ENCODE data around the gene ABCB6.
A peak's percentile ranks its signal among the peaks of the same experiment; 100 is the strongest.

DNA sequence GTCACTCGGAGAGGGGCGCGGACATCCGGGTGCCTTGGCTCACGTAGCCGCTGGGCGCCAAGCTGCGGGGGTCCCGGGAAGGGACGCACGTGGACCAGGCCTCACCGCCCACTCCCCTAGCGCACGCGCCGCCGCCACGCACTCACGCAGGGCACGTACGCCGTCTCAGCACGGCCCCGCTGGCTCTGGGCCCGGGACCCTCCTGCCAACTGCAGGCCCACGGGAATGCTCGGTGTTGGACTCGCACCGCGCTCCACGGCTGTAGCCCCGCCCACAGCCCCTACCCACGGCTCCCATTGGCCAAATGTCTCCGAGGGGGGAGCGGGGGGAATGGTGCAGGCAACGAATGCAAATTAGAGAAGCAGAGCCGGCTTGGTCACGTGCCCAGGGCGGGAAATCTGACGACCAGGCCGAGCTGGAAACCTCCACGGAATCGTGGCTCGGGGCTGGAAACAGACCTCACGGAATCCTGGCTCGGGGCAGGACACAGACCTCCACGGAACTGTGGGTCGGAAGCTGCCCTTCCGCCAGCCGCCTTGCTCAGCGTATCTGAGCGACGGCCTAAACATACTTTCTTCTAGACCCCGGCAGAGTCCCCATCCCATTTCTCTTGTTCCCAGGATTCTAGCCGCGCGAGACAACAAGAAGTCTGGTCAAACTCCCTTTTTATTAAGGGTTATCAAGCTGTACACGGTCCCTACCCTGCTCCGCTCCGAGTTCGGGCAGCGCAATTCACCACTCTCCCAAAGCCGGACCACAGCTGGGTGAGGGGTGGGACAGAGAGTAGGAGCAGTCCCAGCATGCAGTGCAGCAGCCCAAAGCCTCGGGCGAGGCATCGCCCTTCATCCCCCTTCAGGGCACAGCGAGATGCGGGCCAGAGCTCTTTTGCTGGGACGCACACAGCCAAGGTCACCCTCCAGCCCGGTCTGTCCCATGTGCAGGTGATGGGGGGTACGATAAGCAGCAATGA, at the start of gene ABCB6:
- TF ChIP-seq EP300 (IDR thresholded peaks at IDR 0.05; ENCODE audit: borderline replicate concordance in 1 of 2, low read depth in 2 of 2, low read length in 2 of 2) (no peak), POLR2AphosphoS5 (IDR thresholded peaks at IDR 0.05; ENCODE audit: low read depth, low read length) (peak; percentile 83), BRCA1 (IDR thresholded peaks at IDR 0.05; ENCODE audit: low read depth, low read length) (no peak), POLR2A (IDR thresholded peaks at IDR 0.05; ENCODE audit: control extremely low read depth in 1 of 2, low read depth in 2 of 2, low read length in 2 of 2) (peak in 1 of 2 experiments; percentile 93; a peak in 2 of 3 replicates), TAF1 (IDR thresholded peaks at IDR 0.05; ENCODE audit: low read depth, low read length) (peak; percentile 69; the same call in 1 of the 2 replicates), MAFK (IDR thresholded peaks at IDR 0.05; ENCODE audit: low read depth, low read length) (no peak; the same call in 1 of the 2 replicates), HDAC2 (IDR thresholded peaks at IDR 0.05; ENCODE audit: borderline replicate concordance in 1 of 2, low read depth in 2 of 2, low read length in 2 of 2) (no peak; a peak in 1 of 4 replicates), SP1 (IDR thresholded peaks at IDR 0.05; ENCODE audit: low read depth, low read length) (no peak; the same call in 1 of the 2 replicates), CREB1 (IDR thresholded peaks at IDR 0.05) (no peak; the same call in 1 of the 2 replicates), RAD21 (IDR thresholded peaks at IDR 0.05 in 1 of 2, conservative IDR thresholded peaks at IDR 0.05 in 1 of 2; ENCODE audit: low read depth in 2 of 2, low read length in 2 of 2) (peak in 1 of 2 experiments; percentile 11; a peak in 1 of 4 replicates)
- TF ChIP-seq, protein P1, sequence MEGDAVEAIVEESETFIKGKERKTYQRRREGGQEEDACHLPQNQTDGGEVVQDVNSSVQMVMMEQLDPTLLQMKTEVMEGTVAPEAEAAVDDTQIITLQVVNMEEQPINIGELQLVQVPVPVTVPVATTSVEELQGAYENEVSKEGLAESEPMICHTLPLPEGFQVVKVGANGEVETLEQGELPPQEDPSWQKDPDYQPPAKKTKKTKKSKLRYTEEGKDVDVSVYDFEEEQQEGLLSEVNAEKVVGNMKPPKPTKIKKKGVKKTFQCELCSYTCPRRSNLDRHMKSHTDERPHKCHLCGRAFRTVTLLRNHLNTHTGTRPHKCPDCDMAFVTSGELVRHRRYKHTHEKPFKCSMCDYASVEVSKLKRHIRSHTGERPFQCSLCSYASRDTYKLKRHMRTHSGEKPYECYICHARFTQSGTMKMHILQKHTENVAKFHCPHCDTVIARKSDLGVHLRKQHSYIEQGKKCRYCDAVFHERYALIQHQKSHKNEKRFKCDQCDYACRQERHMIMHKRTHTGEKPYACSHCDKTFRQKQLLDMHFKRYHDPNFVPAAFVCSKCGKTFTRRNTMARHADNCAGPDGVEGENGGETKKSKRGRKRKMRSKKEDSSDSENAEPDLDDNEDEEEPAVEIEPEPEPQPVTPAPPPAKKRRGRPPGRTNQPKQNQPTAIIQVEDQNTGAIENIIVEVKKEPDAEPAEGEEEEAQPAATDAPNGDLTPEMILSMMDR (IDR thresholded peaks at IDR 0.05; ENCODE audit: control extremely low read depth in 1 of 3, insufficient read depth in 1 of 3, low read depth in 1 of 3, low read length in 3 of 3) = peak in 1 of 3 experiments; percentile 2; a peak in 2 of 4 replicates
- TF ChIP-seq, protein P2, sequence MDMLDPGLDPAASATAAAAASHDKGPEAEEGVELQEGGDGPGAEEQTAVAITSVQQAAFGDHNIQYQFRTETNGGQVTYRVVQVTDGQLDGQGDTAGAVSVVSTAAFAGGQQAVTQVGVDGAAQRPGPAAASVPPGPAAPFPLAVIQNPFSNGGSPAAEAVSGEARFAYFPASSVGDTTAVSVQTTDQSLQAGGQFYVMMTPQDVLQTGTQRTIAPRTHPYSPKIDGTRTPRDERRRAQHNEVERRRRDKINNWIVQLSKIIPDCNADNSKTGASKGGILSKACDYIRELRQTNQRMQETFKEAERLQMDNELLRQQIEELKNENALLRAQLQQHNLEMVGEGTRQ (IDR thresholded peaks at IDR 0.05; ENCODE audit: low read length) = peak; percentile 95
- TF ChIP-seq, protein P3, sequence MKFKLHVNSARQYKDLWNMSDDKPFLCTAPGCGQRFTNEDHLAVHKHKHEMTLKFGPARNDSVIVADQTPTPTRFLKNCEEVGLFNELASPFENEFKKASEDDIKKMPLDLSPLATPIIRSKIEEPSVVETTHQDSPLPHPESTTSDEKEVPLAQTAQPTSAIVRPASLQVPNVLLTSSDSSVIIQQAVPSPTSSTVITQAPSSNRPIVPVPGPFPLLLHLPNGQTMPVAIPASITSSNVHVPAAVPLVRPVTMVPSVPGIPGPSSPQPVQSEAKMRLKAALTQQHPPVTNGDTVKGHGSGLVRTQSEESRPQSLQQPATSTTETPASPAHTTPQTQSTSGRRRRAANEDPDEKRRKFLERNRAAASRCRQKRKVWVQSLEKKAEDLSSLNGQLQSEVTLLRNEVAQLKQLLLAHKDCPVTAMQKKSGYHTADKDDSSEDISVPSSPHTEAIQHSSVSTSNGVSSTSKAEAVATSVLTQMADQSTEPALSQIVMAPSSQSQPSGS (IDR thresholded peaks at IDR 0.05; ENCODE audit: low read length) = peak; percentile 75; the same call in 1 of the 2 replicates

Data from H1 (cell line).